Activated naive CD4-positive, alpha-beta T cell treated with anti-CD3 and anti-CD28 coated beads, Interleukin-2, amount 50 U/mL, for 24 hours (primary cell): ENCODE results near the gene CXXC1.
A peak's percentile ranks its signal among the peaks of the same experiment; 100 is the strongest.
"Not testable (repeated sequence)": the region's sequence is repeated elsewhere in the genome, so short reads cannot be mapped to it uniquely, and the experiment has no call there.

Experiments
- H3K27ac Mint-ChIP-seq: one replicate; pipeline ENCODE4 v1.8.0; 2021; ENCODE audit warnings: mild to moderate bottlenecking, mixed read lengths
- H3K27me3 Mint-ChIP-seq: one replicate; pipeline ENCODE4 v1.8.0; 2021; ENCODE audit warnings: mixed read lengths
- H3K36me3 Mint-ChIP-seq: one replicate; pipeline ENCODE4 v1.8.0; 2021; ENCODE audit warnings: mixed read lengths
- H3K4me1 Mint-ChIP-seq: one replicate; pipeline ENCODE4 v1.8.0; 2021; ENCODE audit warnings: mixed read lengths
- H3K4me3 Mint-ChIP-seq: one replicate; pipeline ENCODE4 v1.8.0; 2021; ENCODE audit warnings: mild to moderate bottlenecking, mixed read lengths
- H3K9me3 Mint-ChIP-seq: one replicate; pipeline ENCODE4 v1.8.0; 2021; ENCODE audit warnings: mixed read lengths

The CXXC1 gene

DNA sequence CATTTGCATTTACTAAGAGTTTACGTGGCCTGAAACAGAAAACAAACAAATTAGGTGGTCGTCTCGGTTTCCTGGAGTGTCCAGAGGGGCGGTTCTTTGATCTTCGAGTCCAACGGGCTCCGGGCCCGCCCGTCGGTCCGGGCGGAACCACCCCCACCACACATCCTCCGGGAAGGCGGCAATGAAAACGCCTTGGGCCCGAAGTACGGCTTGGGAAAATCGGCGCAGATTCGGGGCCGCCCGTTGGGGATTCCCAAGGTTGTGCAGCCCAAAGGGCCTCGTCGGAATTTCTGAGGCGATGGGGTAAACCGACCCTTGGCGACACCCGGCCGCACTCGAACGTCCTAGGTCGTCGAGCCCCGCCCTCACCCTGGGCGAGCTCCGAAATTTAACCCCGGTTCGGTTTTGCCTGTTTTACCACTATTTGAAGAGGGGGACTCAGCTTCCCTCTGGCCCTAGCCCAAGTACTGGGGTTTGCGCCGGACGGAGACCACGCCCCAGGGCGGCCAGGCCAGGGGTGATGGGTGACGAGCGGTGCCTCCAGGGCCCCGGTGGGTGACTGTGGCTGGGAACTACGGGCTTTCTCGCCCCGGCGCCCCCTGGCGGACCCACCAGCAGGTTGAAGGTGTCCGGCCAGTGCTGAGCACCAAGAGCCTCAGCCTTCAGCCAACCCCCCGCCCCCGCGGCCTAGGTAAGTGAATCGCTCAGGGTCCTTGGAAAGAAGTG lies 19.3 kb downstream of the CXXC1 start:
- H3K36me3 Mint-ChIP-seq: peaks cover 5% of the 10 kb centered on the region
- no peaks in the 10 kb centered on the region for H3K27me3 Mint-ChIP-seq
- H3K4me1 Mint-ChIP-seq: peaks cover 24% of the 10 kb centered on the region
- peak overlapping the region; percentile 41 for H3K27ac Mint-ChIP-seq
- no peaks in the 10 kb centered on the region for H3K9me3 Mint-ChIP-seq
- peak overlapping the region; percentile 16 for H3K4me3 Mint-ChIP-seq

DNA sequence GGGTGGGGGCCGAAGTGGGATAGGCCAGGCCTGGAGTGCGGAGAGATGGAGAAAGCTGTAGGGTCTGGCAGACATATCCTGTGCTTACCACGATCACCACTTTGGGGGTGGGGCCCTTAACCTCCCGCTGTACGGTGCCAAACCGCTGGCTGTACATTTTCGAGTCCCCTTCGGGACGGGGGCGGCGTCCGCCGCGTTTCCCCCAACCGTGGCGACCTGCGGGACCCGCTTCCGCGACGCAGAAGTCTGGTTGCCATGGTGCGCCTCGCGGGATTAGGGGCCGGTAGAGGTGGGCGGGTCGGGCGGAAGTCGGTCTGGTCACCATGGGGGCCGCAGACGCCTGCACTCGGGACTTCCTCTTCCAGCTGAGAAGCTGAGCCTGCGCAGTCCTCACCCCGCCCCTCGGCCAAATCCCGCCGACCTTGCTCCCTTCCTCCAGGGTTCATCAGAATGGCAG lies 21.2 kb downstream of the CXXC1 start, which contains the start of gene CFAP53:
Gene CFAP53 (minus strand): TSS at position 248 of the 457 bp plus-strand sequence. CDS start 91 bp downstream, at position 157.
- H3K36me3 Mint-ChIP-seq: no peaks in the 10 kb centered on the region

GRCh38 chr18:50262977-50263376 lies 24.5 kb downstream of the CXXC1 start:
- H3K36me3 Mint-ChIP-seq: no peaks in the 10 kb centered on the region
- no peak overlapping the region for H3K4me3 Mint-ChIP-seq
- no peaks in the 10 kb centered on the region for H3K27me3 Mint-ChIP-seq
- H3K9me3 Mint-ChIP-seq: no peaks in the 10 kb centered on the region
- peaks cover 23% of the 10 kb centered on the region for H3K4me1 Mint-ChIP-seq
- H3K27ac Mint-ChIP-seq: no peak overlapping the region

More for the DNA sequence above, 21.2 kb downstream of the CXXC1 start, which contains the start of gene CFAP53:
- peak within 1 kb of the TSS; percentile 78 for H3K27ac Mint-ChIP-seq
- H3K9me3 Mint-ChIP-seq: no peaks in the 10 kb centered on the region
- no peaks in the 10 kb centered on the region for H3K27me3 Mint-ChIP-seq
- peaks cover 24% of the 10 kb centered on the region for H3K4me1 Mint-ChIP-seq
- H3K4me3 Mint-ChIP-seq: peak within 1 kb of the TSS; percentile 91

- Mint-ChIP-seq H3K4me3 (no peak overlapping the region), H3K4me1 (no peaks in the 10 kb centered on the region), H3K36me3 (no peaks in the 10 kb centered on the region), H3K27me3 (no peaks in the 10 kb centered on the region), H3K27ac (no peak overlapping the region), H3K9me3 (no peaks in the 10 kb centered on the region)
Measured at GRCh38 chr18:50250935-50251334, 36.6 kb downstream of the CXXC1 start.

GRCh38 chr18:50249576-50249975 lies 37.9 kb downstream of the CXXC1 start:
- Mint-ChIP-seq H3K4me3 (no peak overlapping the region), H3K9me3 (no peaks in the 10 kb centered on the region), H3K27ac (no peak overlapping the region), H3K4me1 (no peaks in the 10 kb centered on the region), H3K36me3 (no peaks in the 10 kb centered on the region), H3K27me3 (no peaks in the 10 kb centered on the region)

GRCh38 chr18:50247561-50247960 lies 39.9 kb downstream of the CXXC1 start:
- Mint-ChIP-seq H3K9me3 (no peaks in the 10 kb centered on the region), H3K4me3 (no peak overlapping the region), H3K36me3 (peaks cover 3% of the 10 kb centered on the region), H3K27ac (no peak overlapping the region), H3K27me3 (peaks cover 4% of the 10 kb centered on the region), H3K4me1 (no peaks in the 10 kb centered on the region)

GRCh38 chr18:50241768-50242167 lies 45.7 kb downstream of the CXXC1 start:
- not testable (repeated sequence) for H3K36me3 Mint-ChIP-seq, H3K27me3 Mint-ChIP-seq, H3K27ac Mint-ChIP-seq, H3K9me3 Mint-ChIP-seq, H3K4me1 Mint-ChIP-seq, H3K4me3 Mint-ChIP-seq

GRCh38 chr18:50240080-50240563 lies 47.4 kb downstream of the CXXC1 start:
- Mint-ChIP-seq H3K27ac (no peak overlapping the region), H3K36me3 (peaks cover 7% of the 10 kb centered on the region), H3K4me3 (no peak overlapping the region), H3K27me3 (peaks cover 6% of the 10 kb centered on the region), H3K9me3 (peaks cover 6% of the 10 kb centered on the region), H3K4me1 (peaks cover 3% of the 10 kb centered on the region)

GRCh38 chr18:50232419-50232818 lies 55.1 kb downstream of the CXXC1 start:
- Mint-ChIP-seq H3K4me1 (no peaks in the 10 kb centered on the region), H3K27ac (no peak overlapping the region), H3K27me3 (no peaks in the 10 kb centered on the region), H3K36me3 (no peaks in the 10 kb centered on the region), H3K9me3 (no peaks in the 10 kb centered on the region), H3K4me3 (no peak overlapping the region)
